ENCODE results near the gene RALGAPA1.

DNA sequence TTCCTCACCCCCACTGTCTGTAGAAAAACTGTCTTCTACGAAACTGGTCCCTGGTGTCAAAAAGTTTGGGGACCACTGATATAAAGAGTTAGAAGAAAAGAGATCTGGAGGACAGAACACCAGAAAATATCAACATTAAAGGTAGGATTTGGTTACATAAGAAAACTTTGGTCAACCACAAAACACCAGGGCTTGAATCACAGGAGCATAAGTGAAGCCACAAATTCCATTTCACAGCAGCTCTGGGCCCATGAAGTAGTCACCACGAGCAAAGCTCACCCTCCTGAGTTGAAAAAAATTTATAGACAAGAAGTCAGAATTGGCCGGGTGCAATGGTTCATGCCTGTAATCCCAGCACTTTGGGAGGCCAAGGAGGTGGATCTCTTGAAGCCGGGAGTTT lies 19.4 kb downstream of the RALGAPA1 start:
- TF ChIP-seq CTCF (IDR thresholded peaks at IDR 0.05; ENCODE audit: insufficient read depth, low read length) (no peak), GABPA (IDR thresholded peaks at IDR 0.05; ENCODE audit: low read depth) (no peak)
- TF ChIP-seq, protein P1, sequence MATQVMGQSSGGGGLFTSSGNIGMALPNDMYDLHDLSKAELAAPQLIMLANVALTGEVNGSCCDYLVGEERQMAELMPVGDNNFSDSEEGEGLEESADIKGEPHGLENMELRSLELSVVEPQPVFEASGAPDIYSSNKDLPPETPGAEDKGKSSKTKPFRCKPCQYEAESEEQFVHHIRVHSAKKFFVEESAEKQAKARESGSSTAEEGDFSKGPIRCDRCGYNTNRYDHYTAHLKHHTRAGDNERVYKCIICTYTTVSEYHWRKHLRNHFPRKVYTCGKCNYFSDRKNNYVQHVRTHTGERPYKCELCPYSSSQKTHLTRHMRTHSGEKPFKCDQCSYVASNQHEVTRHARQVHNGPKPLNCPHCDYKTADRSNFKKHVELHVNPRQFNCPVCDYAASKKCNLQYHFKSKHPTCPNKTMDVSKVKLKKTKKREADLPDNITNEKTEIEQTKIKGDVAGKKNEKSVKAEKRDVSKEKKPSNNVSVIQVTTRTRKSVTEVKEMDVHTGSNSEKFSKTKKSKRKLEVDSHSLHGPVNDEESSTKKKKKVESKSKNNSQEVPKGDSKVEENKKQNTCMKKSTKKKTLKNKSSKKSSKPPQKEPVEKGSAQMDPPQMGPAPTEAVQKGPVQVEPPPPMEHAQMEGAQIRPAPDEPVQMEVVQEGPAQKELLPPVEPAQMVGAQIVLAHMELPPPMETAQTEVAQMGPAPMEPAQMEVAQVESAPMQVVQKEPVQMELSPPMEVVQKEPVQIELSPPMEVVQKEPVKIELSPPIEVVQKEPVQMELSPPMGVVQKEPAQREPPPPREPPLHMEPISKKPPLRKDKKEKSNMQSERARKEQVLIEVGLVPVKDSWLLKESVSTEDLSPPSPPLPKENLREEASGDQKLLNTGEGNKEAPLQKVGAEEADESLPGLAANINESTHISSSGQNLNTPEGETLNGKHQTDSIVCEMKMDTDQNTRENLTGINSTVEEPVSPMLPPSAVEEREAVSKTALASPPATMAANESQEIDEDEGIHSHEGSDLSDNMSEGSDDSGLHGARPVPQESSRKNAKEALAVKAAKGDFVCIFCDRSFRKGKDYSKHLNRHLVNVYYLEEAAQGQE (IDR thresholded peaks at IDR 0.05; ENCODE audit: insufficient replicate concordance, low read depth) = no peak
